Retinal pigment epithelial cell (primary cell): ENCODE measurements around the gene RPL36.
A peak's percentile ranks its signal among the peaks of the same experiment; 100 is the strongest.

Experiments
- DNase-seq: peaks from one replicate; pipeline ENCODE4 v3.0.0-alpha.2; 2010; ENCODE audit warnings: low read depth
- H3K4me3 ChIP-seq: 2 replicates; pipeline ENCODE4 v1.5.1; 2011; ENCODE audit warnings: mild to moderate bottlenecking, low read length, control low read depth, moderate library complexity
- TF ChIP-seq, protein P1 (sequence below): conservative IDR thresholded peaks from 2 replicates; pipeline ENCODE4 v1.5.1; 2011; ENCODE audit warnings: low read depth, low read length, control low read depth, inconsistent platforms

Gene RPL36

GRCh38 chr19:5690125-5690954 is at the start of gene RPL36:
TSS of gene RPL36 (plus strand) at chr19:5690295. CDS start at chr19:5690508, 213 bp downstream.
- peak; percentile 75 for DNase-seq
- peak within 1 kb of the TSS; percentile 96 for H3K4me3 ChIP-seq
- TF ChIP-seq, protein P1, sequence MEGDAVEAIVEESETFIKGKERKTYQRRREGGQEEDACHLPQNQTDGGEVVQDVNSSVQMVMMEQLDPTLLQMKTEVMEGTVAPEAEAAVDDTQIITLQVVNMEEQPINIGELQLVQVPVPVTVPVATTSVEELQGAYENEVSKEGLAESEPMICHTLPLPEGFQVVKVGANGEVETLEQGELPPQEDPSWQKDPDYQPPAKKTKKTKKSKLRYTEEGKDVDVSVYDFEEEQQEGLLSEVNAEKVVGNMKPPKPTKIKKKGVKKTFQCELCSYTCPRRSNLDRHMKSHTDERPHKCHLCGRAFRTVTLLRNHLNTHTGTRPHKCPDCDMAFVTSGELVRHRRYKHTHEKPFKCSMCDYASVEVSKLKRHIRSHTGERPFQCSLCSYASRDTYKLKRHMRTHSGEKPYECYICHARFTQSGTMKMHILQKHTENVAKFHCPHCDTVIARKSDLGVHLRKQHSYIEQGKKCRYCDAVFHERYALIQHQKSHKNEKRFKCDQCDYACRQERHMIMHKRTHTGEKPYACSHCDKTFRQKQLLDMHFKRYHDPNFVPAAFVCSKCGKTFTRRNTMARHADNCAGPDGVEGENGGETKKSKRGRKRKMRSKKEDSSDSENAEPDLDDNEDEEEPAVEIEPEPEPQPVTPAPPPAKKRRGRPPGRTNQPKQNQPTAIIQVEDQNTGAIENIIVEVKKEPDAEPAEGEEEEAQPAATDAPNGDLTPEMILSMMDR: peak; percentile 90

GRCh38 chr19:5641171-5641570 is 48.9 kb upstream of the RPL36 start:
- no peak for DNase-seq
- TF ChIP-seq, protein P1: no peak
- H3K4me3 ChIP-seq: no peak overlapping the region

- no peak overlapping the region for H3K4me3 ChIP-seq
- TF ChIP-seq, protein P1: no peak
- no peak for DNase-seq
Observed at GRCh38 chr19:5642204-5642603, 47.9 kb upstream of the RPL36 start.

- DNase-seq: no peak
- TF ChIP-seq, protein P1: no peak
- H3K4me3 ChIP-seq: no peak overlapping the region
Observed at GRCh38 chr19:5643060-5643459, 47.0 kb upstream of the RPL36 start.

DNA sequence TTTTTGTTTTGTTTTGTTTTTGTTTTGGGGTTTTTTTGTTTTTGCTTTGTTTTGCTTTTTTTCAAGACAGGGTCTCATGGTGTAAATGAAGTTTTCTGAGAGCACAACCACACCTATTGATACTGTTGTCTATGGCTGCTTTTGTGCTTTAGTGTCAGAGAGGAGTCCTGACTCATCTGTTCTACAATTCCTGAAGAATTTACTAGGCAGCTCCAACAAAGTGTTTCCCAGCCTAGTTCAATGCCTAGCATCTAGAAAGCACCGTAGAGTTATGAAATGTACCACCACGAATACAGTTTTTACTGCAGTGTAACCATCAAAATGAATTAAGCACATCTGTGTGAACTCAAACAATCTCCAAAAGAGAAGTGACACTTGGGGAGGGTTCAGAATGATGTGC is 46.1 kb upstream of the RPL36 start:
- DNase-seq: no peak
- no peak overlapping the region for H3K4me3 ChIP-seq
- TF ChIP-seq, protein P1: no peak

DNA sequence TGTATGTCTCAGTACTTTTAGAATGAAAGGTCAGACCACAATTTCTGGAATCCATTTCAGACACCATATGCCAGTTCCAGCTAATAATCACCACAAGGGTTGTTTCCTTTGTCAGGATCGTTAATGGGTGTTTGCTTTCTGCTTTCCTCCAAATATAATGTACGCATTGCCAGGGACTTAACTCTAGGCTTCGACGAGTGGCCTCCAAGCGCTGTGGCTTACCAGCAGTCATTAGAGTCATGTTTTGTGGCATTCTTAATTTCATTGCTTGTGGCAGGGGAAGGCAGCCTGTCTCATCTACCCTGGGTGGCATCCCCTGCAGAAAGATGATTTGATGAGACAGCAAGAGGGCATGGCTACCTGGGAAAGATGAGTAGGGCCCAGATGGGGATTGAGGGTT is 44.7 kb upstream of the RPL36 start:
- TF ChIP-seq, protein P1: no peak
- H3K4me3 ChIP-seq: no peak overlapping the region
- DNase-seq: no peak

DNA sequence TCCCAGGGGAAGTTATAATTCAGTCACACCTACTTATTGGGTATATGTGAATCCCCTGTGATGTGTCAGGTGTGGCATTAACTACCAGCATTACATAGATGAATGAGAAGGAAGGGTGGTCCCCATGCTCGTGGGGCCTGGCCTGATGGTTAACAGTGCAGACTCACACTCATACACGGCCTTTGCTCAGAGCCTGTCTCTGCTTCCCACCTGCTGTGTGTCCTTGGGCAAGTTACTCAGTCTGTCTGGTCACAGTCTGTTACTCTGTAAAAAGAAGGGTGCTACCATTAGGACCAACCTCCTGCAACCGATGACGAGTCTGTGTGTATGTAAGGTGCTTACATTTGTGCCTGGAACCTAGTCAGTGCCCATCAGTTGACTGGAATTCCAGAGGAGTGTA is 43.4 kb upstream of the RPL36 start:
- TF ChIP-seq, protein P1: no peak
- no peak overlapping the region for H3K4me3 ChIP-seq
- no peak for DNase-seq
